ENCODE measurements around the gene CD9. TPM values are rescaled to one million over a fixed set of nuclear protein-coding genes. Genes with fewer than 3 reads are reported as not detected.

Gene CD9
- total RNA-seq, 1 donor from 2014 or later: 10.6 TPM

DNA sequence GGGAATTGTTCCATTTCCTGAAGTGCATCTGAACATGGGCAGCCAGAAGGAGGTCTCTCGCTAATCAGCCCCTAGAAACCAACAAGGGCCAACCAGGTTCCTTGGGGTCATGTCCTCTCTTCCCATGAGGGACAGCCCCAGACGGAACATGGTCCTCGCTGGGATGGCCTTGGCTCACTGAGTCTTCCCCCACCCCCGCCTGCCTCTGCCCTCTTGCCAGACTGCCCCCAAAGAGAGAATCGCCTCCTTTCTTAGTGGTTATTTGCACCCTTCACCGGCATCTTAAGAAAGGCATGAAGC is 36.4 kb downstream of the CD9 start:
- intact Hi-C loops (cut with micrococcal nuclease): no loop called here

GRCh38 chr12:6237830-6238229 is 37.6 kb downstream of the CD9 start:
- intact Hi-C loops (cut with micrococcal nuclease): no loop called here

GRCh38 chr12:6238875-6239274 is 38.7 kb downstream of the CD9 start:
- intact Hi-C loops (cut with micrococcal nuclease): no loop called here

DNA sequence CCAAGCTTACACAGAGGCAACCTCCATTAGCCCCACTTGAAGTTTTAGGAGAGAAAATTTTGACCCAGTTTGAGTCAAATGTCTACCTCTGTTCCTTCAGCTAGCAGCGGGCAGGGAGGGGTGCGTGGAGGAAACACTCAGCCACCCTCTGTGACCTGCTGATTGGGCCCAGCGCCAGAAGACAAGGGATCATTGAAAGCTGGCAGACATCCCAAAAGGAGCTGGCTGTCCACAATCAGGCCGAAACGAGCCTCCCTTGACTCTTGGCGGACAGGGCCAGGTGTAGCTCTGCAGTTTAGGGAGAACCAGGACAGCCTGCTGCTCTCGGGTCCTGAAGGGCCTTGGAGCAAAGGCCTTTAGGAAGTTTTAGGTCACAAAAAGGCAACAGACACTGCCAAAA is 41.3 kb downstream of the CD9 start:
- intact Hi-C loops (cut with micrococcal nuclease): no loop called here

GRCh38 chr12:6249580-6249979 is 49.4 kb downstream of the CD9 start:
- intact Hi-C loops (cut with micrococcal nuclease): no loop called here

DNA sequence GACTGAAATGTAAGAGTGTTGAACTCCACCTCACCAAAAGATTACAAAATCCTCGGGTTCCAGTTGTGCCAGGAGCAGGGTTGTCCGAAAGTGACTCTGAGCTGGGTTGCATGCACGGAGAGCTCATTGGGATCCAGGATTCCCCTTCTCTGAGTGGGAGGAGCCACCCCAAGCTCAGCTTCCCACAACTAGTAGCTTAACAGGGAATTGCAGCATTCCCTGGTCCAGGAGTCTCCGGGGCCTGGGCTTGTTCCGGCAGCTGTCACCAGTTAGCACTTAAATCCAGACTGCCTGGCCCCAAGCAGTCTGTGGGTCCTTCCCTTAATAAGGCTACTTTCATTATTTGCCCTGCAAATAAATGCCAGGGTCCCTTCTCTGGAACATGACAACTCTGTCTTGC is 50.1 kb downstream of the CD9 start:
- intact Hi-C loops (cut with micrococcal nuclease): no loop called here

DNA sequence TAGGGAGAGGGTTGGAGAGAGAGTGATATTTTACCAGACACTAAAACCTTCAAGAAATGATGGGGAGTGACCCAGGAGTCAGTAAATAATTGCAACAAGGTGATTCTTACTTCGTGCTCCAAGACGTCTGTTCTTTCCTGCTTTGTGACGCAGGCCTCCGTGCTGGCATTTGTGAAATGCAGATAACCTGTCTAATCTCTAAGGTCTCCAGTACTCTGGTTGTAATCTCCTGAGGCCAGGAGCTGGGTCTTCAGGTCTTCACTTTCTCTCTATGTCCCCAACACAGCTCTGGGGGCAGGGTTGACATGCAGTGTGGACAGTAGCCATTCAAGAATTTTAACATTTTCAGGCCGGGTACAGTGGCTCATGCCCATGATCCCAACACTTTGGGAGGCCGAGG is 53.1 kb downstream of the CD9 start:
- intact Hi-C loops (cut with micrococcal nuclease): no loop called here

- intact Hi-C loops (cut with micrococcal nuclease): no loop called here
Observed at GRCh38 chr12:6254491-6254890, 54.3 kb downstream of the CD9 start.

DNA sequence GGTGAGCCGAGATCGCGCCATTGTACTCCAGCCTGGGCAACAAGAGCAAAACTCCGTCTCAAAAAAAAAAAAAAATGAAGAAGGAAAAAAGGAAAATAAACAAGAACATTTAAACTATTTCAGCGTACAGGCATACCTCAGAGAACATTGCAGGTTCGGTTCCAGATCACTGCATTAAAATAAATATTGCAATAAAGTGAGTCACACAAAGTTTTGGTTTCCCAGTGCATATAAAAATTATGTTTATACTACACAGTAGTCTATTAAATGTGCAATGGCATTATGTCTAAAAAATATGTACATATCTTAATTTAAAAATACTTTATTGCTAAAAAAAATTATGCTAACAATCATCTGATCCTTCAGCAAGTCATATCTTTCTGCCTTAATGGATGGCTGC is 56.8 kb downstream of the CD9 start:
- intact Hi-C loops (cut with micrococcal nuclease): no loop called here

GRCh38 chr12:6262211-6262610 is 62.0 kb downstream of the CD9 start:
- intact Hi-C loops (cut with micrococcal nuclease): no loop called here

DNA sequence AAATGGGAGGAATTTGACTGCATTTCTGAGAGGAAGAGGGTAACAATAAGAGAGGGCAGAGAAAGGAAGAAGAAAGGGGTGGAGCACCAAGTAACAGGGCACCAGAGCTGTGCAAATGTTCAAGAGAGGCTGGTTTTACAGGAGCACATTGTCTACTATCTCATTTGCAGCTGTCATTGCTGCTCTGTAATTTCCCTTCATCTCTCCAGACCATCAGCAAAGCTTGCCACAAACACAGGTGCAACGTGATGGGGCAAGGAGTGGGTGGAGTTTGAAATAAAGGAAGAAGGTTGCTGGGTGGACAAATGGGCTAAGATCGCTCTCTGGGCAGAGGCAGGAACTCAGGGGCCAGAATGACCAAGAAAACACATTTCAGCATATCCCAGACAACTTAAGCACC is 62.4 kb downstream of the CD9 start:
- intact Hi-C loops (cut with micrococcal nuclease): no loop called here

GRCh38 chr12:6263931-6264330 is 63.7 kb downstream of the CD9 start:
- intact Hi-C loops (cut with micrococcal nuclease): no loop called here

- intact Hi-C loops (cut with micrococcal nuclease): no loop called here
Observed at GRCh38 chr12:6264402-6265037, 64.3 kb downstream of the CD9 start.

- intact Hi-C loops (cut with micrococcal nuclease): no loop called here
Observed at GRCh38 chr12:6265038-6265405, 64.8 kb downstream of the CD9 start.

GRCh38 chr12:6266541-6266966 is 66.4 kb downstream of the CD9 start:
- intact Hi-C loops (cut with micrococcal nuclease): no loop called here

GRCh38 chr12:6266971-6267721 is 66.9 kb downstream of the CD9 start:
- intact Hi-C loops (cut with micrococcal nuclease): no loop called here

GRCh38 chr12:6268484-6269157 is 68.4 kb downstream of the CD9 start:
- intact Hi-C loops (cut with micrococcal nuclease): no loop called here

DNA sequence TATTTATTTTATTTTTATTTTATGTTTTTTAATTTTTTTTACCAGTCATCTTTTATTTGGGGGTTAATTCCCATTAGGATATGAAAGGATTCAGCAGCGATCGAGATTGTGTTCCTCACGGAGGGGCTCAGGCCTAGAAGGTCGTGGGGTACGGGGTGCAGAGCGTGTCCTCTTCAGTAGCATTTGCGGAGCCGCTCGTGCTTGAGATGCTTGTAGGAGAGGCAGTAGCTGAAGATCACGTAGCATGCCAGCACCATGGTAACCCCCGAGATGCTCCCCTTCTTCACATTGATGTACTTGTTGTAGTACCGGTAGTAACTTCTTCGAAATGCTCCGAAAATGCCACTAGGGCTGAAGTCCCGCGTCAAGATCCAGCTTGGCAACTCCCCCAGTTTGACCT is 69.8 kb downstream of the CD9 start:
- intact Hi-C loops (cut with micrococcal nuclease): no loop called here

DNA sequence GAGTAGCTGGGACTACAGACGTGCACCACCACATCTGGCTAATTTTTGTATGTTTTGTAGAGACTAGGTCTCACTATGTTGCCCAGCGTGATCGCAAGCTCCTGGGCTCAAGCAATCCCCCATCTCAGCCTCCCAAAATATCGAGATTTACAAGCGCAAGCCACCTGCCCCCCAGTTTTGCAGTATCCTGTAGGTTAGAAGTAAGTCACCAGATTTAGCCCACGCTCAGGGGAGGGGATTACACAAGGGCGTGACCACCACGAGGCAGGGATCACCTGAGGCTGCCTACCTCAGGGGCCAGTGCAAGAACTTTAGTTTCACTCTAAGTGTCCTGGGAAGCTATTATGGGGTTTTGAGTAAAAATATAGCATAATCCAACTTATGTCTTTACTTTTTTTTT is 71.1 kb downstream of the CD9 start:
- intact Hi-C loops (cut with micrococcal nuclease): no loop called here

DNA sequence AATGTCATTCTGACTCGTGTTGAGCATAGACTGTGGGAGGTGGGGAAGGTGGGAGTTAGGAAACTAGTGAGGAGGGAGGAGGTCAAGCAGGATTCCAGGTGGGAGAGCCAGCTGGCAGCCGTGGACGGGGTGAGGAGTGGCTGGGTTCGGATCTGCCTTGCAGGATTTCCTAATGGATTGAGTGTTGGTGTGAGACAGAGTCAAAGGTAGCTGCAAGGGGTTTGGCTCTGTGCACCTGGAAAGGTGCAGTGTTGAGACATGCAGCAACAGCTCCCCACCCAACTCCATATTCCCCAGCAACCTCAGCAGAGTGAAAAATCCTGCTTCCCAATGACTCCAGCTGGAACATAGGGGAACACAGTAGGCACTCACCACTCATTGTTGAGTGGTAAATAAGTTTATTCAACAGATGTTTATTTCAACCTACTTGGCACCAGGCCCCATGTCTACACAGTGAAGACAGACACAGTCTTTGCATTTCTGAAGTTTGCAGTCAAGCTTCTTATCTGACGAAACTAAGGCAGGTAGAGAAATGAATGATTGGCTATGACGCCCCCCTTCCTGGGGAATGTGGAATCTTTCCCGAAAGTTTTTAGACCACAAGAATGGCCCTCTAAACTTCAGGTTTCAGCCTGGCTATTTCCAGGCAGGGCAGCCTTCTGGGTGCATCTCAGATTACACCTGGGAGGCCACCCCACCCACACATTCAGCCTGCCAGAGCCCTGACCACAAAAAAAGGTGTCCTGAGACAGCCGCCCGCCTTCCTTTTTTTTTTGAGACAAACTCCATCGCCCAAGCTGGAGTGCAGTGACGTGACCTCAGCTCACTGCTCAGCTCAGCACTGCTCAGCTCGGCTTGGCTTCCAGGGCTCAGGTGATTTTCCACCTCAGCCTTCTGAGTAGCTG is 72.4 kb downstream of the CD9 start:
- intact Hi-C loops (cut with micrococcal nuclease): no loop called here

- intact Hi-C loops (cut with micrococcal nuclease): no loop called here
Observed at GRCh38 chr12:6273205-6273540, 73.0 kb downstream of the CD9 start.
